HCT116 (cell line): ENCODE measurements around the gene EIF2B2.

Source experiments
- CEBPB ChIP-seq: IDR thresholded peaks from 2 replicates; pipeline ENCODE4 v1.6.1; 2012; ENCODE audit warnings: low read depth
- EGR1 ChIP-seq: IDR thresholded peaks from 2 replicates; pipeline ENCODE4 v1.6.1; 2012; ENCODE audit warnings: low read depth
- EZH2 ChIP-seq: fragments of 200-600 bp; sonication (generic); IDR thresholded peaks from 2 replicates; pipeline ENCODE4 v1.6.1; 2017; ENCODE audit warnings: antibody characterized with exemption, mixed run types
- POLR2A ChIP-seq: IDR thresholded peaks from 2 replicates; pipeline ENCODE4 v1.7.0; 2011; ENCODE audit warnings: borderline replicate concordance; ENCODE audit not compliant: insufficient read depth, insufficient read length; ENCODE audit errors: extremely low read depth
- SP1 ChIP-seq: IDR thresholded peaks from 2 replicates; pipeline ENCODE4 v1.6.1; 2012; ENCODE audit warnings: low read depth
- SRF ChIP-seq: IDR thresholded peaks from 2 replicates; pipeline ENCODE4 v1.6.1; 2012; ENCODE audit warnings: low read depth
- TCF7L2 ChIP-seq: IDR thresholded peaks from 2 replicates; pipeline ENCODE4 v1.7.0; 2011; ENCODE audit warnings: borderline replicate concordance, inconsistent platforms; ENCODE audit not compliant: insufficient read depth, insufficient read length; ENCODE audit errors: extremely low read depth
- YY1 ChIP-seq: IDR thresholded peaks from 2 replicates; pipeline ENCODE4 v1.6.1; 2011; ENCODE audit warnings: low read length, low read depth, moderate library complexity, mild to moderate bottlenecking; ENCODE audit not compliant: insufficient replicate concordance; ENCODE audit errors: extremely low read depth
- TF ChIP-seq, protein P1 (sequence below), 3 experiments: fragments of 200-600 bp in 1 of 3; sonication (generic) in 1 of 3; IDR thresholded peaks in 2 of 3; conservative IDR thresholded peaks in 1 of 3; 2 replicates each; pipeline ENCODE4 v1.5.1; 2012 to 2017; ENCODE audit warnings: low read depth in 2 of 3, low read length in 2 of 3, antibody characterized with exemption in 1 of 3, borderline replicate concordance in 1 of 3, control low read depth in 1 of 3, mild to moderate bottlenecking in 1 of 3, mixed read lengths in 1 of 3, mixed run types in 1 of 3, moderate library complexity in 1 of 3; ENCODE audit not compliant: insufficient read depth in 1 of 3
- TF ChIP-seq, protein P2 (sequence below): IDR thresholded peaks from 2 replicates; pipeline ENCODE4 v1.6.1; 2012
- TF ChIP-seq, protein P3 (sequence below): IDR thresholded peaks from 2 replicates; pipeline ENCODE4 v1.6.1; 2011; ENCODE audit warnings: mild to moderate bottlenecking, low read length, moderate library complexity; ENCODE audit not compliant: insufficient replicate concordance; ENCODE audit errors: extremely low read depth

DNA sequence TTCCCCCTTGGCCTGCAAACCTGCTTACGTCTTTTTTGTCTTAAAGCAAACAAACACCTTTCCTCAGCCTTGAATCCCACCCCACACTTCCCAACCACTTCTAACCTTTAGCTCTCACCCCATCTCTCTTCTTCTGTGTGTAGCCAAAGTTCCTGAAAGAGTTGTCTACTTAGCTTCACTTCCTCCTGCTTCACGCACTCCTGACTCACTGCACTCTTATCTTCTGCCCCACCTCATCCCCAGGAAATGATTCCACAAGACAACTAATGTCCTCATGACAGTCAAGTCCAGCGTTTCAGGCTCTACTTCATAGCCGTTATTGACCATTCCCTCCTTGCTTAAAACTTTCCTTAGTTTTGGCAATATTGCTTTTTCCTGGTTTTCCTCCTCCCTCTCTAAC, 22.4 kb downstream of the EIF2B2 start:
- TF ChIP-seq POLR2A (no peak), YY1 (no peak), EZH2 (no peak), SP1 (no peak), SRF (no peak), CEBPB (no peak), TCF7L2 (no peak), EGR1 (no peak)
- TF ChIP-seq, protein P1, sequence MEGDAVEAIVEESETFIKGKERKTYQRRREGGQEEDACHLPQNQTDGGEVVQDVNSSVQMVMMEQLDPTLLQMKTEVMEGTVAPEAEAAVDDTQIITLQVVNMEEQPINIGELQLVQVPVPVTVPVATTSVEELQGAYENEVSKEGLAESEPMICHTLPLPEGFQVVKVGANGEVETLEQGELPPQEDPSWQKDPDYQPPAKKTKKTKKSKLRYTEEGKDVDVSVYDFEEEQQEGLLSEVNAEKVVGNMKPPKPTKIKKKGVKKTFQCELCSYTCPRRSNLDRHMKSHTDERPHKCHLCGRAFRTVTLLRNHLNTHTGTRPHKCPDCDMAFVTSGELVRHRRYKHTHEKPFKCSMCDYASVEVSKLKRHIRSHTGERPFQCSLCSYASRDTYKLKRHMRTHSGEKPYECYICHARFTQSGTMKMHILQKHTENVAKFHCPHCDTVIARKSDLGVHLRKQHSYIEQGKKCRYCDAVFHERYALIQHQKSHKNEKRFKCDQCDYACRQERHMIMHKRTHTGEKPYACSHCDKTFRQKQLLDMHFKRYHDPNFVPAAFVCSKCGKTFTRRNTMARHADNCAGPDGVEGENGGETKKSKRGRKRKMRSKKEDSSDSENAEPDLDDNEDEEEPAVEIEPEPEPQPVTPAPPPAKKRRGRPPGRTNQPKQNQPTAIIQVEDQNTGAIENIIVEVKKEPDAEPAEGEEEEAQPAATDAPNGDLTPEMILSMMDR (IDR thresholded peaks at IDR 0.05 in 2 of 3, conservative IDR thresholded peaks at IDR 0.05 in 1 of 3; ENCODE audit: borderline replicate concordance in 1 of 3, insufficient read depth in 1 of 3, low read depth in 2 of 3, low read length in 2 of 3): no peak
- TF ChIP-seq, protein P2, sequence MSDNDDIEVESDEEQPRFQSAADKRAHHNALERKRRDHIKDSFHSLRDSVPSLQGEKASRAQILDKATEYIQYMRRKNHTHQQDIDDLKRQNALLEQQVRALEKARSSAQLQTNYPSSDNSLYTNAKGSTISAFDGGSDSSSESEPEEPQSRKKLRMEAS: no peak
- TF ChIP-seq, protein P3, sequence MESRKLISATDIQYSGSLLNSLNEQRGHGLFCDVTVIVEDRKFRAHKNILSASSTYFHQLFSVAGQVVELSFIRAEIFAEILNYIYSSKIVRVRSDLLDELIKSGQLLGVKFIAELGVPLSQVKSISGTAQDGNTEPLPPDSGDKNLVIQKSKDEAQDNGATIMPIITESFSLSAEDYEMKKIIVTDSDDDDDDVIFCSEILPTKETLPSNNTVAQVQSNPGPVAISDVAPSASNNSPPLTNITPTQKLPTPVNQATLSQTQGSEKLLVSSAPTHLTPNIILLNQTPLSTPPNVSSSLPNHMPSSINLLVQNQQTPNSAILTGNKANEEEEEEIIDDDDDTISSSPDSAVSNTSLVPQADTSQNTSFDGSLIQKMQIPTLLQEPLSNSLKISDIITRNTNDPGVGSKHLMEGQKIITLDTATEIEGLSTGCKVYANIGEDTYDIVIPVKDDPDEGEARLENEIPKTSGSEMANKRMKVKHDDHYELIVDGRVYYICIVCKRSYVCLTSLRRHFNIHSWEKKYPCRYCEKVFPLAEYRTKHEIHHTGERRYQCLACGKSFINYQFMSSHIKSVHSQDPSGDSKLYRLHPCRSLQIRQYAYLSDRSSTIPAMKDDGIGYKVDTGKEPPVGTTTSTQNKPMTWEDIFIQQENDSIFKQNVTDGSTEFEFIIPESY: no peak
